ENCODE measurements around the gene KERA. TPM values are rescaled to one million over a fixed set of nuclear protein-coding genes. Genes with fewer than 3 reads are reported as not detected.

Gene KERA
- total and polyA plus RNA-seq, 12 donors, result not detected

DNA sequence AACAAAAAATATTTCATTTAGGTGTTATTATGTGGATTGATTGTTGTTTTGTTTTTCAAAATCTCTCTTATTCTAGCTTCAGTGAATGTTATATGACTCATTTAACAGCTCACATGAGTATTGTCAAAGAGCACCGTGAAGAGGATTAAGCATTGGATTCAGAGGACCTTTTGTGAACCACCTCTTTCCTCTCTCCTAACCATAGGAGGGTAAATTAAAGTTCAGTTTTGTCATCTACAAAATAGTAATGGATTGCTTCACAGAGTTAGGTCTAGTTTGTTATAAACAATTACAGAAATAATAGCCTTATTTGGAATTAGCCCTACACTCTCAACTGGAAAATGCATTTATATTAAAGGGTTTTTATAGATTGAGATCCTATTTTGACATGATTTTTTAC is 962 bp upstream of the KERA start:
- no peaks in the 10 kb centered on the region for H3K9me3 ChIP-seq (replicated peaks in 1 of 3)
- no peaks in the 10 kb centered on the region for H3K4me1 ChIP-seq (replicated peaks in 1 of 2)
- no peak for DNase-seq
- H3K36me3 ChIP-seq (replicated peaks in 1 of 2), result no peaks in the 10 kb centered on the region
- no peak overlapping the region for H3K4me3 ChIP-seq
- no peaks in the 10 kb centered on the region for H3K27me3 ChIP-seq
- intact Hi-C loops (cut with DNase I), result no loop called here
- 72 to 93% (median 84%) methylated on average over 1 of the region's 1 CpG for whole genome bisulfite sequencing, 4 donors
- H3K27ac ChIP-seq, result no peak overlapping the region
- TF ChIP-seq, protein P1, sequence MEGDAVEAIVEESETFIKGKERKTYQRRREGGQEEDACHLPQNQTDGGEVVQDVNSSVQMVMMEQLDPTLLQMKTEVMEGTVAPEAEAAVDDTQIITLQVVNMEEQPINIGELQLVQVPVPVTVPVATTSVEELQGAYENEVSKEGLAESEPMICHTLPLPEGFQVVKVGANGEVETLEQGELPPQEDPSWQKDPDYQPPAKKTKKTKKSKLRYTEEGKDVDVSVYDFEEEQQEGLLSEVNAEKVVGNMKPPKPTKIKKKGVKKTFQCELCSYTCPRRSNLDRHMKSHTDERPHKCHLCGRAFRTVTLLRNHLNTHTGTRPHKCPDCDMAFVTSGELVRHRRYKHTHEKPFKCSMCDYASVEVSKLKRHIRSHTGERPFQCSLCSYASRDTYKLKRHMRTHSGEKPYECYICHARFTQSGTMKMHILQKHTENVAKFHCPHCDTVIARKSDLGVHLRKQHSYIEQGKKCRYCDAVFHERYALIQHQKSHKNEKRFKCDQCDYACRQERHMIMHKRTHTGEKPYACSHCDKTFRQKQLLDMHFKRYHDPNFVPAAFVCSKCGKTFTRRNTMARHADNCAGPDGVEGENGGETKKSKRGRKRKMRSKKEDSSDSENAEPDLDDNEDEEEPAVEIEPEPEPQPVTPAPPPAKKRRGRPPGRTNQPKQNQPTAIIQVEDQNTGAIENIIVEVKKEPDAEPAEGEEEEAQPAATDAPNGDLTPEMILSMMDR (IDR thresholded peaks at IDR 0.05), result no peak
- no peak for TF ChIP-seq POLR2A (IDR thresholded peaks at IDR 0.05)

DNA sequence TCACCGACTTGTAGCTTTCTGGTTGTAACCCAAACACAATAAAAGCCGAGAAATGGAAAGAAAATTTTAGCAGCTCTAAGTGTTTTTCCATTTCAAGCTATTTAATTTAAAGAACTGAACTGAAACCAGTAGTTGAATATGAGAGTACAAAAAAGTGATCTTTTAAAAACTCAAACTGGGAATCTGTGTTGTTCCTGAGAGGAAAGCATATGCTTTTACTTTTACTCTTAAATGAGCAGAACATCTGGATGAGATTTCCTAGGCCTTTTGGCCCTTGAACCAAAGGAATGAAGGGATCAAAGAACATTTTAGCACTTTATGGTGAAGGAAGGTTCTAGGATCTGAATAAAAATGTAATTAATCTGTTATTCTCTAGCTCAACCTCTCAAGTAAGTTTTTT is 1.3 kb downstream of the KERA start:
- Histone ChIP-seq H3K36me3 (replicated peaks in 1 of 2) (no peaks in the 10 kb centered on the region), H3K4me3 (no peak overlapping the region), H3K9me3 (replicated peaks in 1 of 3) (no peaks in the 10 kb centered on the region), H3K27ac (no peak overlapping the region), H3K4me1 (replicated peaks in 1 of 2) (no peaks in the 10 kb centered on the region), H3K27me3 (no peaks in the 10 kb centered on the region)
- no peak for TF ChIP-seq POLR2A (IDR thresholded peaks at IDR 0.05)
- TF ChIP-seq, protein P1 (IDR thresholded peaks at IDR 0.05), result no peak
- 83 to 93% (median 87%) methylated on average over 2 of the region's 2 CpGs for WGBS, 4 donors
- no peak for DNase-seq
- intact Hi-C loops (cut with DNase I), result no loop called here

DNA sequence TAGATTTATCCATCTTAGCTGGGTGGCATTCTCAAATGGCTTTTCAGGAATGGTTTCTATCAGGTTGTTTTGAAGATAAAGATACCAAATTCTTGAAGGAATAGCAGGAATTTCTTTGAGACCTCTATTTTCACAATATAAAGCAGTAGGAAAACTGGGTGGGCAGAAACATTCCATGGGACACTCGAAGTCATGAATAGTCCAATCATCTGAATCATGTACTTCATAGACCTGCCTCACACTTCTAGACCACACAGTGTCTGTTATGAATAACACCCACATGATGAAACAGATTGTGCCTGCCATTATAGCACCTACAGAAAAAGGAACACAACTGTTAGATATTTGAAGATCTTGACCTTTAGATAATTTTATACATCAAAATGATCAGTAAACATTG is 1.8 kb downstream of the KERA start:
- intact Hi-C loops (cut with DNase I), result no loop called here
- DNase-seq, result no peak
- TF ChIP-seq, protein P1 (IDR thresholded peaks at IDR 0.05), result no peak
- no peaks in the 10 kb centered on the region for H3K9me3 ChIP-seq (replicated peaks in 1 of 3)
- 48 to 70% (median 66%) methylated on average over 1 of the region's 1 CpG for WGBS, 4 donors
- no peaks in the 10 kb centered on the region for H3K4me1 ChIP-seq (replicated peaks in 1 of 2)
- H3K36me3 ChIP-seq (replicated peaks in 1 of 2), result no peaks in the 10 kb centered on the region
- no peak overlapping the region for H3K27ac ChIP-seq
- no peak overlapping the region for H3K4me3 ChIP-seq
- H3K27me3 ChIP-seq, result no peaks in the 10 kb centered on the region

DNA sequence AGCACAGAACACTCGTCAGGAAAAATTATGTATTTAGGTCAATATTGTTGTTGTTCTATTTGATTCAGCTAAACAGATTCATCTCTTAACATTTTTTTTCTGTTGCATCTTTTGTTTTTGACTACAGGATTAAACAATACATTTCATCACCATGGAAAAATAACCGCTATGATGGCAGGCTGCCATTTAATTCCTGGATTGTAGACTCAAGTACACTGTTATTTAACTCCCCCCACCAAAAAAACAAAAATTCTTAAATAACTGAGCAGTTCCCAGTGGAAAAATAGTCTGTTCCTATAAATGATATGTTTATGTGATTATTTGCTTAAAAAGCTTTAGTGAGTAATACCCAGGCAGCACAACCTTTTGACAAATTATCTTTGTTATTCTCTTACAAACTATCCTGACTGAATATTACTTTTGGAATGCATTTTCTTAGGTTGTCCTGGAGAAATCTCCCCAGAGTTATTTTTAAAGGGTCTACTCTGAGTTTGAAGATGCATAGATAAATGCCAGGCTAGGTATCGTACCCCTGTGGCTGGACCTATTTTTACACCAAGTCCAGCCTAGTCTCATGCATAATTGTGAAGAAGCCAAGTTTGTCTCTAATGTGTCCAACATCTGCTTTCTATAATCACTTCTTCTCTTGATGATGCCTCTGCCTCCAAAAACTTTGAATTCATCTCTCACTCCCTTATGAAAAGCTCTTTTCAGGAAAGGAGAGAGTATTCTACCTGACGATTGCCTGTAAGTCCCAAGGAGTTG is 3.7 kb downstream of the KERA start:
- H3K9me3 ChIP-seq (replicated peaks in 1 of 3), result no peaks in the 10 kb centered on the region
- 66 to 70% (median 69%) methylated on average over 4 of the region's 4 CpGs for WGBS, 4 donors
- H3K4me3 ChIP-seq, result no peak overlapping the region
- peak in 1 of 7 donors; percentile 13 for DNase-seq
- H3K27me3 ChIP-seq, result no peaks in the 10 kb centered on the region
- TF ChIP-seq POLR2A (IDR thresholded peaks at IDR 0.05), result no peak
- TF ChIP-seq, protein P1 (IDR thresholded peaks at IDR 0.05), result no peak
- intact Hi-C loops (cut with DNase I), result no loop called here
- no peak overlapping the region for H3K27ac ChIP-seq
- H3K36me3 ChIP-seq (replicated peaks in 1 of 2), result no peaks in the 10 kb centered on the region
- no peaks in the 10 kb centered on the region for H3K4me1 ChIP-seq (replicated peaks in 1 of 2)
